H1 (cell line): ENCODE measurements around the gene SHANK1. TPM values are rescaled to one million over a fixed set of nuclear protein-coding genes. Genes with fewer than 3 reads are reported as not detected.

Experiments used
- CTCF ChIA-PET: fragments of 300-600 bp; sonication (Branson Sonifier 250); formaldehyde crosslinking; loops from one replicate; lab custom pipeline; 2021; ENCODE audit not compliant: partially characterized antibody; lab: Charles Lee
- POLR2A ChIA-PET: fragments of 300-600 bp; sonication (Branson Sonifier 250); formaldehyde crosslinking; loops from one replicate; lab custom pipeline; 2021; ENCODE audit warnings: inconsistent platforms; ENCODE audit not compliant: partially characterized antibody; lab: Charles Lee
- DNase-seq, 2 experiments: peaks; one replicate each; pipeline versions ENCODE4 v3.0.0 to v3.0.0-alpha.2; 2010 to 2022; ENCODE audit warnings: low spot score in 2 of 2, low read depth in 1 of 2, mixed read lengths in 1 of 2
- FAIRE-seq: peaks from 2 replicates; lab custom pipeline; 2011; peaks lifted over from hg19 to GRCh38; lab: Jason Lieb, UNC
- H2AFZ ChIP-seq: 2 replicates; pipeline ENCODE4 v1.8.1; 2012; ENCODE audit warnings: low read length, inconsistent platforms
- H2AK5ac ChIP-seq: 2 replicates; pipeline ENCODE4 v1.6.1; 2013; ENCODE audit warnings: low read depth, low read length
- H2BK120ac ChIP-seq: replicated peaks from 2 replicates; pipeline ENCODE3; 2013; ENCODE audit warnings: low read depth, low read length, inconsistent platforms
- H2BK12ac ChIP-seq: 2 replicates; pipeline ENCODE4 v1.6.1; 2013; ENCODE audit warnings: low read depth, low read length
- H2BK15ac ChIP-seq: 2 replicates; pipeline ENCODE4 v1.6.1; 2013; ENCODE audit warnings: low read length
- H2BK20ac ChIP-seq: 2 replicates; pipeline ENCODE4 v1.6.1; 2013; ENCODE audit warnings: low read length
- H2BK5ac ChIP-seq: 2 replicates; pipeline ENCODE4 v1.6.1; 2013; ENCODE audit warnings: low read depth, low read length
- H3K14ac ChIP-seq: 2 replicates; pipeline ENCODE4 v1.6.1; 2013; ENCODE audit warnings: inconsistent platforms; ENCODE audit not compliant: insufficient read length
- H3K18ac ChIP-seq: 2 replicates; pipeline ENCODE4 v1.6.1; 2013; ENCODE audit warnings: low read length; ENCODE audit errors: extremely low read depth
- H3K23ac ChIP-seq: 2 replicates; pipeline ENCODE4 v1.6.1; 2013; ENCODE audit warnings: inconsistent platforms; ENCODE audit not compliant: insufficient read length
- H3K23me2 ChIP-seq: 2 replicates; pipeline ENCODE4 v1.6.1; 2013; ENCODE audit warnings: low read depth, low read length
- H3K27ac ChIP-seq: 2 replicates; pipeline ENCODE4 v1.6.1; 2011; ENCODE audit warnings: low read depth, low read length, inconsistent platforms
- H3K27me3 ChIP-seq, 4 experiments: replicated peaks in 1 of 4; 1 replicate in 1 of 4; 2 replicates in 3 of 4; pipeline versions ENCODE4 v1.6.1 to v1.8.1; 2011 to 2013; ENCODE audit warnings: low read length in 3 of 4, mild to moderate bottlenecking in 3 of 4, inconsistent platforms in 2 of 4, mixed read lengths in 2 of 4, moderate library complexity in 1 of 4; ENCODE audit not compliant: control insufficient read depth in 3 of 4, insufficient read depth in 3 of 4; ENCODE audit errors: extremely low read depth in 1 of 4
- H3K36me3 ChIP-seq, 4 experiments: 2 replicates each; pipeline versions ENCODE4 v1.6.1 to v1.8.1; 2011 to 2013; ENCODE audit warnings: mild to moderate bottlenecking in 4 of 4, low read length in 3 of 4, moderate library complexity in 2 of 4, control low read depth in 1 of 4, inconsistent platforms in 1 of 4; ENCODE audit not compliant: insufficient read depth in 4 of 4, control insufficient read depth in 2 of 4
- H3K4ac ChIP-seq: replicated peaks from 2 replicates; pipeline ENCODE3; 2013; ENCODE audit warnings: low read length, low read depth, mixed read lengths, inconsistent platforms; ENCODE audit not compliant: insufficient read length
- H3K4me1 ChIP-seq, 4 experiments: replicated peaks in 1 of 4; 1 replicate in 1 of 4; 2 replicates in 3 of 4; pipeline versions ENCODE4 v1.6.1 to v1.8.1; 2011 to 2013; ENCODE audit warnings: low read length in 3 of 4, inconsistent platforms in 2 of 4, mixed read lengths in 1 of 4; ENCODE audit not compliant: insufficient read depth in 4 of 4, control insufficient read depth in 3 of 4
- H3K4me2 ChIP-seq, 2 experiments: 2 replicates each; pipeline versions ENCODE4 v1.6.1 to v1.8.1; 2011 to 2013; ENCODE audit warnings: low read depth in 2 of 2, low read length in 2 of 2, control low read depth in 1 of 2, inconsistent platforms in 1 of 2, mild to moderate bottlenecking in 1 of 2; ENCODE audit not compliant: insufficient read depth in 1 of 2
- H3K4me3 ChIP-seq, 4 experiments: fragments of 200-600, 300-600 bp in 1 of 4; sonication (generic), shearing (Covaris generic), sonication (Bioruptor Twin) in 1 of 4; 2 replicates each; pipeline versions ENCODE4 v1.5.1 to v1.8.1; 2011 to 2016; ENCODE audit warnings: low read length in 4 of 4, low read depth in 3 of 4, control low read depth in 2 of 4, inconsistent platforms in 2 of 4, mild to moderate bottlenecking in 2 of 4, mixed read lengths in 1 of 4, moderate library complexity in 1 of 4; ENCODE audit not compliant: insufficient read depth in 2 of 4; ENCODE audit errors: extremely low read depth in 1 of 4
- H3K56ac ChIP-seq: replicated peaks from 2 replicates; pipeline ENCODE3; 2013; ENCODE audit warnings: low read depth, mild to moderate bottlenecking, mixed read lengths, low read length, inconsistent platforms; ENCODE audit not compliant: insufficient read length
- H3K79me1 ChIP-seq: 2 replicates; pipeline ENCODE4 v1.6.1; 2013; ENCODE audit warnings: low read depth, low read length, control low read depth
- H3K79me2 ChIP-seq, 2 experiments: 2 replicates each; pipeline versions ENCODE4 v1.6.1 to v1.8.1; 2012 to 2013; ENCODE audit warnings: low read length in 2 of 2, mild to moderate bottlenecking in 2 of 2, inconsistent platforms in 1 of 2; ENCODE audit not compliant: insufficient read depth in 2 of 2, control insufficient read depth in 1 of 2
- H3K9ac ChIP-seq, 4 experiments: replicated peaks in 1 of 4; 1 replicate in 1 of 4; 2 replicates in 3 of 4; pipeline versions ENCODE4 v1.6.1 to v1.8.1; 2011 to 2013; ENCODE audit warnings: low read depth in 3 of 4, low read length in 3 of 4, control low read depth in 2 of 4, mild to moderate bottlenecking in 2 of 4, moderate library complexity in 2 of 4, inconsistent platforms in 1 of 4; ENCODE audit errors: extremely low read depth in 1 of 4
- H3K9me3 ChIP-seq, 2 experiments: 2 replicates each; pipeline versions ENCODE4 v1.6.1 to v1.8.1; 2012 to 2013; ENCODE audit warnings: mild to moderate bottlenecking in 2 of 2, moderate library complexity in 2 of 2, control low read depth in 1 of 2, inconsistent platforms in 1 of 2, low read depth in 1 of 2, low read length in 1 of 2, mixed read lengths in 1 of 2; ENCODE audit not compliant: insufficient read depth in 2 of 2
- H4K20me1 ChIP-seq, 2 experiments: replicated peaks in 1 of 2; 2 replicates each; pipeline versions ENCODE3 to v1.8.1; 2011 to 2013; ENCODE audit warnings: inconsistent platforms in 2 of 2, low read length in 2 of 2, mild to moderate bottlenecking in 1 of 2; ENCODE audit not compliant: insufficient read depth in 2 of 2, control insufficient read depth in 1 of 2
- H4K5ac ChIP-seq: 2 replicates; pipeline ENCODE4 v1.6.1; 2013; ENCODE audit warnings: low read length, low read depth, mixed read lengths, inconsistent platforms; ENCODE audit not compliant: insufficient read length
- H4K8ac ChIP-seq: 2 replicates; pipeline ENCODE4 v1.8.0; 2013; ENCODE audit warnings: mild to moderate bottlenecking, moderate library complexity, low read length, inconsistent platforms; ENCODE audit not compliant: insufficient read depth; ENCODE audit errors: extremely low read depth
- H4K91ac ChIP-seq: replicated peaks from 2 replicates; pipeline ENCODE3; 2013; ENCODE audit warnings: low read length, mixed read lengths, inconsistent platforms; ENCODE audit not compliant: insufficient read length
- CTCF ChIP-seq, 3 experiments: IDR thresholded peaks; 1 replicate in 2 of 3; 2 replicates in 1 of 3; pipeline versions ENCODE4 v1.5.1 to v1.6.1; 2011; ENCODE audit warnings: low read length in 3 of 3, mild to moderate bottlenecking in 3 of 3, inconsistent platforms in 2 of 3, low read depth in 1 of 3, moderate library complexity in 1 of 3; ENCODE audit not compliant: insufficient read depth in 1 of 3; ENCODE audit errors: control extremely low read depth in 1 of 3
- RAD21 ChIP-seq, 2 experiments: IDR thresholded peaks in 1 of 2; conservative IDR thresholded peaks in 1 of 2; 2 replicates each; pipeline ENCODE4 v1.6.1; 2011; ENCODE audit warnings: low read depth in 2 of 2, low read length in 2 of 2, improper control_type of control experiment in 1 of 2, inconsistent platforms in 1 of 2, mild to moderate bottlenecking in 1 of 2, moderate library complexity in 1 of 2
- SP2 ChIP-seq: IDR thresholded peaks from 2 replicates; pipeline ENCODE4 v1.6.1; 2012; ENCODE audit warnings: mild to moderate bottlenecking, low read length, inconsistent platforms
- SUZ12 ChIP-seq: fragments of 200-600 bp; sonication (generic); IDR thresholded peaks from 2 replicates; pipeline ENCODE4 v1.6.1; 2012; ENCODE audit warnings: mild to moderate bottlenecking, inconsistent platforms, low read length, moderate library complexity, mixed read lengths
- WGBS, 2 experiments: shearing (Covaris generic) in 1 of 2; methylation state at CpG; one replicate each; pipeline versions ENCODE4 v1.1.6 to v1.1.7; 2013 to 2015; ENCODE audit warnings: low lambda C conversion rate in 2 of 2, mixed read lengths in 2 of 2, inconsistent platforms in 1 of 2, low coverage in 1 of 2, missing lambda C conversion rate in 1 of 2; ENCODE audit not compliant: insufficient replicate concordance in 2 of 2, insufficient coverage in 1 of 2, insufficient read length in 1 of 2; ENCODE audit errors: extremely low coverage in 1 of 2, missing lambda C conversion rate in 1 of 2; 5-methylcytosine and 5-hydroxymethylcytosine counted together
- polyA plus RNA-seq, 7 experiments: library from polyadenylated mRNA; depleted of rRNA in 3 of 7; stranded (reverse) in 5 of 7; unstranded in 2 of 7; fragments of >200 nt in 5 of 7; fragments of 200-250 nt in 2 of 7; gene quantifications; 1 replicate in 5 of 7; 2 replicates in 1 of 7; 4 replicates in 1 of 7; pipeline versions ENCODE4 v1.2.1 to v1.2.3, GENCODE V29; 2011 to 2013; ENCODE audit warnings: missing spikeins in 2 of 7, mixed read lengths in 2 of 7
- total RNA-seq: library from RNA; stranded (reverse); fragmentation: NEBNext Ultra II Directional; extraction: Animal tissue kit (Norgen Biotek cat#: 25700); gene quantifications from 2 replicates; pipeline ENCODE4 v1.2.1, GENCODE V29; 2021

The SHANK1 gene
- total and polyA plus RNA-seq, 2 of the 8 experiments (the other 6 are each of a cell fraction or from before 2014, with no cell fraction given): 1.1 to 3.7 TPM

GRCh38 chr19:50720921-50721381 lies 1.3 kb upstream of the SHANK1 start:
- Histone ChIP-seq H2BK15ac (peak overlapping the region; percentile 82; the same call in 1 of the 2 replicates), H3K56ac (no peak overlapping the region), H2BK12ac (peak overlapping the region; percentile 97; the same call in 1 of the 2 replicates), H3K4me3 (no peak overlapping the region), H4K8ac (no peak overlapping the region), H3K9me3 (no peaks in the 10 kb centered on the region), H3K23me2 (peaks cover 15% of the 10 kb centered on the region), H3K79me2 (peaks cover 0 to under 1% of the 10 kb centered on the region in 2 experiments; a peak in 1 of 4 replicates), H3K23ac (no peak overlapping the region), H3K79me1 (no peaks in the 10 kb centered on the region), H3K36me3 (no peaks in the 10 kb centered on the region), H2AFZ (no peak overlapping the region)
- TF ChIP-seq CTCF (IDR thresholded peaks at IDR 0.05; ENCODE audit: control extremely low read depth in 1 of 3, insufficient read depth in 1 of 3, low read depth in 1 of 3, low read length in 3 of 3) (peak; percentile 2 to 5 (median 5); a peak in 2 of 4 replicates), RAD21 (IDR thresholded peaks at IDR 0.05 in 1 of 2, conservative IDR thresholded peaks at IDR 0.05 in 1 of 2; ENCODE audit: low read depth in 2 of 2, low read length in 2 of 2) (peak in 1 of 2 experiments; percentile 36; a peak in 2 of 4 replicates), SP2 (no peak), SUZ12 (peak; percentile 6; the same call in 1 of the 2 replicates)
- TF ChIP-seq, all 59 proteins: peak for 3
- Histone ChIP-seq H3K27ac (no peak overlapping the region), H4K5ac (no peak overlapping the region), H3K9ac (no peak overlapping the region), H3K14ac (no peak overlapping the region), H2BK20ac (no peak overlapping the region), H2AK5ac (no peak overlapping the region), H4K20me1 (peaks cover 1 to 6% of the 10 kb centered on the region in 2 experiments), H3K4ac (peak overlapping the region; percentile 95), H3K27me3 (peaks cover 4 to 45% (median 30%) of the 10 kb centered on the region in 4 experiments), H4K91ac (no peak overlapping the region), H2BK5ac (no peak overlapping the region), H3K18ac (no peak overlapping the region), H2BK120ac (no peak overlapping the region), H3K4me1 (peaks cover 5 to 40% (median 25%) of the 10 kb centered on the region in 4 experiments), H3K4me2 (peak overlapping the region in 1 of 2 experiments; percentile 46; a peak in 1 of 4 replicates)
- CTCF ChIA-PET: interaction anchor here (1.4 to 6.2 kb wide), 9 partner anchors 11 to 164 kb away, joined by 3 to 134 read pairs (median 8); partner anchors contain the start of gene GPR32
- FAIRE-seq (no peak), DNase-seq (peak in 1 of 2 experiments; percentile 61)
- POLR2A ChIA-PET: interaction anchor here (0.8 to 11.8 kb wide), 8 partner anchors 8 to 84 kb away, joined by 3 to 72 read pairs (median 6); no protein-coding TSS in a partner anchor
- 68% methylated on average over 8 of the region's 8 CpGs; no CpG with 5 or more reads in 1 of the 2 experiments for WGBS, 2 experiments
